ENCODE results near the gene DCC.

The DCC gene

DNA sequence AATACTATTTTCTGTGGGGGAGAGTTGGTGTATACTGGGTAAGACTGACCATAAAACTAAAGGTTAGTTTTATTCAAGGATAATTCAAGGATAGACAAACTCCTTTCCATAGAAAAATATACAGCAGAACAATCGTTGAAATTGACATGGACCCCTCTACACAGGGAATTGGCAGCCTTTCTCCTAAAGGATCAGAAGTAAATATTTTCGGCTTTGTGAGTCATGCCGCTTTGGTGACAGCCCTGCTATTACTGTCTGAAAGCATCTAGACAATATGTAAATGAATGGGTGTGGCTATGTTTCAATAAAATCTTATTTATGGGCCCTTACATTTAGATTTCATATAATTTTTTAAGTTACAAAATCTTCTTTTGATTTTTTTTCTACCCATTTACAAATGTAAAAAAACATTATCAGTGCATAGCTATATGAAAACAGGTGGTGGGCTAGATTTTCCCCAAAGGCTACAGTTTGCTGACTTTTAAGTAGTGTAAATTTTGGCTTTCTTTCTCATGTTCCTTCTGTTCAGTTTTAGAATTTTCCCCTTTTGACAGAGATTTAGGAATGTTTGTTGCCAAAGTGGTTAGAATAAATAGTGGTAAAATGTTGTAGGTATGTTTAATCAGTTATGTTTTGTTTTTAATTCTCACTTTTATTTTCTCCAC, 270.6 kb downstream of the DCC start:
- DNase-seq: no peak

DNA sequence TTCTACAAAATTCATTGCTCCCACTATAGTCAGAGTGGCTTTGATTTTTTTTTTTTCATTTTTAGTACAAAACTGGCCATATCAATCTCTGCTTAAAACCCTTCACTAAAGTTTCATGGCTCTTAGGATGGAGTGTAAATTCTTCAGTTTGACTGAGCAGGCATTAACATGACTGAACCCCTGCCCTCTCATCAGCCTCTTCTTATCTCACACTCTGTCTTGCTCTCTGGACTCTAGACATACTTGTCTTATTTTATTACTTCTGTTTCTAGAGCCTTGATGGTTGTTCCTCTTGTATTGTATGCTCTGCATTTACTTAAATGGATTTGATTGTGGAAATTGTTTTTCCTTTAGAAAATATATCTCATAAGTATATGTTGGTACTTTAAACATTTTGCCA, 272.4 kb downstream of the DCC start:
- no peak for DNase-seq

DNA sequence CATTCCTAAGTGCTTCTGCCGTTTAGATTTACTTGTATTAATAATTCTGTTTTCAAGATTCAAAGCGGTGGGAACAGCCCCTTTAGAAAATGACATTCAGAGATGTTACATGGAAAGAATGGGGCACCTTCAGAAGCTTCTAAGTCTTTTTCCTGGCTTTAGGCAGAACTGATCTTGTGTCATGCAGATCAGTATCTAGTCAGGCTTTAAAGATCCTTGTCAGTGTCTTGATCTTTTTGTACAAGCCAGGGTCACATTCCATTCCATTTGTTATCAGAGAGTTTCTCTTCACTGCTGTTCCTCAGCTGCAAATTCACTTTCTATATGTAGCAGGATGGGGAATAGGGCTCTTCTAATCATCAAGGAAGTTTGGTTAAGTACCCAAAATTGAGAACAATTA, 275.3 kb downstream of the DCC start:
- no peak for DNase-seq

DNA sequence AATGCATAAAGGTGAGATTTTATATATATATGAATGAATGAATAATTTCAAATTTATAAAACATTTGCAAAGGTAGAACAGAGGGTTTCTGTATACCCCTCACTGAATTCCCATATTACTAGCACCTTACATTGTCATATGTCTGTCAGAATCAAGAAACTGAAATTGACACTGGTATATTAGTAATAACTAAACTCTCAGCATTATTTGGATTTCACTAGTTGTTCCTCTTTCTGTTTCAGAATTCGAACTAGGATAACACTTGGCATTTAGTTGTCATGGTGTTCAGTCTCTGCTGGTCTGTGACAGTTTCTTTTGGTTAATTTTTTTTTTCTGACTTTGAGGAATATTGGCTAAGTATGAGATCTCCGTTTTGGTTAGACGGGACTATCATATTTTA, 275.9 kb downstream of the DCC start:
- DNase-seq: no peak

DNA sequence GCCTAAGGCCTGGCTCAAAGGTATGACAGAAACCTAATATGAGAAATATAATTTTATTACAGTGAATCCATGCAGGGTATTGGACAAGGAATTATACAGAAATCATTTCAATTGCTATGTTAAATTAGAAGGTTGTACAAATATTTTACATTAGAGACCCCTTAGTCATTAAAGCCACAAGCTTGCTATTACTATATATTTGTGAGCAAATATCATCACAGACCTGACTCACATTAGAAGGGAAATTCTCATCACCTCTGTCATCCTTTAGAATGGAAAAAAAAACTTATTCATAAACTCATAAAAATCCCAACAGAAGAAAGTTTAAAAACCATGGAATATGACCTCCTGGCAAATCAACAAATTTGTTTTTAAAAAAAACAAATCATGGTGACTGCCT, 277.9 kb downstream of the DCC start:
- no peak for DNase-seq

DNA sequence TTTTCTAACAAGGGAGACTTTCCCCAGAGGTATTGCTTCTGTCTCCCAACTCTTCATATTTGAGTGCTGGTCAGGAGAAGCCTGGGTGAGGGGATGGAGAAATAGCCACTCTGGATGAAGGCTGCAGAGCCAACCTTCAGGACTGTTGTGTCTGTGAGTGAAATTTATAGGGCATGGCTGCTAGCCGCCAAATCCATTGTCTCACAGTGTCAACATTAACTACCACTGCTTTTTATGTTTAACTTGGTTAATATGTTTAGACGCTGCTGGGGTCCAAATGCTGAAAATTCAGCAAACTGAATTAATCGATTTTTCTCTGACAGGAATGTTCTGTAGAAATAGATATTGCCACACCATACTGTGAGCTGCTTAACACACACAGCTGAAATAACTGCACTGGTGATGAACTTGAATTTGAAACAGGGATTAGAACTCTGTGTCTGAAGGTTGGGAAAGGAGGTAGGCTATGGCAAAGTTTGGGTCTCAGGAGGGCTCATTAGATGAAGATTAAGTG, 281.0 kb downstream of the DCC start:
- no peak for DNase-seq

DNA sequence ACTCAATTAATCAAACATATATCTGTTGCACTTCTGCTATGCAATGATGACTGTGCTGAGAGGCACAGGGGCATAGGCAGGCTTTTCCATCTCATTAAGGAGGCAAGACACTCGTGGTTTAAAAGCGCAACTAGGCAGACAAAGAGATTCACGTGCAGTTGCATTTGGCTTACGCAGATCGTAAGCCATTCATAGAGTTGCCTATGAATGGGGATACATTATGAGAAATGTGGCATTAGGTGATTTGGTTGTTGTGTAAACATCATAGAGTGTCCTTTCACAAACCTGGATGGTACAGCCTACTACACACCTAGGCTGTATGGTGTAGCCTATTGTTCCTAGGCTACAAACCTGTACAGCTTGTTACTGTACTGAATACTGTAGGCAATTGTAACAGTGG, 284.7 kb downstream of the DCC start:
- no peak for DNase-seq

DNA sequence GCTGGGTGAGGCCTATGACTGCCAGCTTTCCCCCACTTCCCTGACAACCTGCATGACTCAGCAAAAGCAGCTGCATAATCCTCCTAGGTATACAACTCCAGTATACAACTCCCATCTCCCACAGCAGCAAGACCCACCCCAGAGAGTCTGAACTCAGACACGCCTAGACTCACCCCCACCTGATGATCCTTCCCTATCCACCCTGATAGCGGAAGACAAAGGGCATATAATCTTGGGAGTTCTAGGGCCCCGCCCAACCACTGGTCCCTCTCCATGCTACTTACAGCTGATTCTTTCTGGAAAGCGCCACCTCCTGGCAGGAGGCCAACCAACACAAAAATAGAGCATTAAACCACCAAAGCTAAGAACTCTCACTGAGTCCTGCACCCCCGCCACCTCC, 296.5 kb downstream of the DCC start:
- no peak for DNase-seq

DNA sequence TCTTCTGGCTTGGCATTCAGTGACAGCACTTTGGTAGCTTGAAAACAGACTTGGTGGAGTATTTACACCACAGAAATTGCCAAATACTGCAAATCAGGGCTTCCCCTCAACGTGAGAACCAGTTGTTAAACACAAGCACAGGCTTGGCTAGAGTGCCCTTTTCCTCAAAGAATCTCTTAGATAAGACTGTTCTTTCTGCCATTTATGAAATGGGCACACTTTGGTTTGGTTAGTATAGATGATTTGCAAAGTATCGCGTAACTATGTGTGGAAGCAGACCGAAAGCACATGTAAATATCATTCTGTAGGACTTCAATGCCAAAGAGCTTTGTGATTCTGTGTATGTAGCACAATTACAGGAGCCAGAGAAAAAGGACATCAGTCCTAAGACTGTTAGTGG, 308.2 kb downstream of the DCC start:
- no peak for DNase-seq

DNA sequence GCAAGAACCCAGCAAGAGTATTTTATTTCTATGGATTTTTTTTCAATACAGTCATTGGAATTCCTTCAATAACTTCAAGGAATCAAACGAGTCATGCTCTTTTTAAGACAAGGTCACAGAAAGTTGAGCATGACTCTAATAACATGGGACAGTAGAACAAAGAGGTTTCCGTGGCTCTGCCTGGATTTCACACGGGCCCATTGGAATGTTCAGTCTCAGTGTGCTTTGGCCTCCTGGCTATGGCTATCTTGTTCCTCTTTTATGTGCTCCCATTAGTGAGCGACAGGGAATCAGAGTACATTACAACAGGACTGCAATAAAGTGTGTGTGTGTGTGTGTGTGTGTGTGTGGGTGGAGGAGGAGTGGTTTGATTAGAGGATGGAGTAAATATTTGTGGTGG, 312.4 kb downstream of the DCC start:
- DNase-seq: no peak

DNA sequence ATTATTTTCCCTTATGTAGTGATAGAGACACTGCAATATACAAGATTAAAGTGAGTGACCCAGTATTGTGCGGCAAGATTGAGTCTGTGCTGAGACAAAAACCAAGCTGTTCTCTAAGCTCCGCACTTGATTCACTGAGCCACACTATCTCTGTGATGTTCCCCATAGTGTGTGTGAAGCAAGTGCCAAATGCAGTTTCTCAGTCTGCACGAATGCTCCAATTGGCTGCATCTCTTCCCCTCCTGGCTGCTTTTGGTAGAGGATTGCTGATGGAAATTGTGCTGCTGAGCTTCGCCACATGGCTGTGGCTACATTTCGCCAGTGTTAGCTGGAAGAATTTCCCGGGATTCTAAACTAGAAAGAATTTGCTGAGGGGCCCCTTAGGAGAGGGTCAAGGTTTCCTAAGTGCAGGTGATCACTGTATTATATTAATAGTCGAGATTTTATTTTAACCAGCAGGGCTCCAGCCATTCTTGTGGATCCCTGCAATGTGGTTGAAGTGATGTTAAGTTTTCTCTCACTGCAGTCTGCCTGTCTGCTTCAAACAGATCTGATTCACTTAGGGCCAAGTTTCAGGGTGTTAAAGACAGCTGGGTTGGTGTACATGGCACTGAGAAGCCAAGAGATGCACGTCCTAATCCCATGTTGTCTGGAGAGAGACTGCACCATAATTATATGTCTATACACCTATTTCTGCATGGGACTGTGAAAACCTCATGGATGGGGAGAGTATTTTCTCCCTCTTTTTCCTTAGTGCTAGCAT, 317.2 kb downstream of the DCC start:
- DNase-seq: no peak

DNA sequence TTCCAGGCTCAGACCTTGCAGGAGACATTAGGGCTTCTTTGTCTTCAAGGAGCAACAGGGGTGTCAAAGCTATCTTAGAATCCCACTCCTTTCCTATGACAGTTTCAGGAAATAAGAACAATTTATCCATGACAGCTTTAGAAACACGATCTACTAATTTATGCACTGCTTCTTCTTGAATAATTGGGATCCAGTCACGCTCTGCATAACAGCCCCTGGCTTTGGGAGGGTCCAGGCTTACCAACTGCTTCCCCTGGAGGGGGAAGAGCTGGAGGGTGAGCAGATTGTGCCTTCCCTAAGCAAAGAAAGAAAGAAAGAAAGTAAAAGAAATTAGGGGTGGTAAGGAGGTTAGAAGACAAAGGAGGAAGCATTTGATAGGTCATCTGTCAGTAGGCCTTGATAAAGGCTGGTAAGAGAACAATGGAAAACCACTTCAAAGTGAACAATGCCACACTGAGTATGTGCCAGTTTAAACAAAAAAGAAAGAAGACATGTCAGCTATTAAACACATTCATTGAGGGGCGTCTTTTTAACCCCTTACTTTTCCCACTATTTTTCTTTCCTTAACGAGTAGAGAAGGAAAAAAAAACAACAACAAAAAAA, 327.6 kb downstream of the DCC start:
- DNase-seq: no peak

DNA sequence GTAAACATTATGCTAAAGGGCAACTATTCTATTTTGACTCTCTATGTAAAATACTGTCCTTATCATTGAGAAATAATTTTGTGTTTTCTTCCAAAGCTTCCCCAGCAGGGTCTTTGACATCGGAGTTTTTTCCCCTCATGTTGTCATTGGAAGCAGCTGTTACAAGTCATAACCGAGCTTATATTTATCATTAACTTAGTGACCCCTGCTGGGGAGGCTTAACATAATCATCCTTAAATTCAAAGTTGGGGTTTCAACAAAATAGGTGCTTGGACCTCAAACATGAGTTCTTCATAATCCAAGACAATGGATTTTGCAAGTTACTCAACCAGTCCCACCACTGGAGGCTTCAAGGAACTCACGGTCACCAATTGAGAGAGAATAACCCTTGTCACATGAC, 330.9 kb downstream of the DCC start:
- no peak for DNase-seq

DNA sequence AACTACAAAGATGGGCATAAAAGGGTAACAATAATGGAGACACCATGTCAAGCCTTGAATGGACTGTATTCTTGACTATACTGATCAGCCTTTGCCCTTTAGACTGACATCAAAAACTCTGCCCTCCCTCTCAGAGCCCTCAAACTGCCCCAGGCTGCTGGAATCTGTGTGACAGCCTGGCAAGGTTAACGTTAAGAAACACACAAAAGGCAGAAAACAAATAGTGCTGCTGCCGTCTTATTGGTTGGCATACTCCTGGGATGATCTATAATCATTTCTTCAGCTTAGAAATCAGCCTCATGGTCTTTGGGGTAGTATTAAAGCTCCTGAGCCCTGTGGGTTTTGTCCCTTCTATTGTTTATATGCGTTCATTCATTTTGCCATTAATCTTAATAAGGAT, 338.0 kb downstream of the DCC start:
- no peak for DNase-seq

DNA sequence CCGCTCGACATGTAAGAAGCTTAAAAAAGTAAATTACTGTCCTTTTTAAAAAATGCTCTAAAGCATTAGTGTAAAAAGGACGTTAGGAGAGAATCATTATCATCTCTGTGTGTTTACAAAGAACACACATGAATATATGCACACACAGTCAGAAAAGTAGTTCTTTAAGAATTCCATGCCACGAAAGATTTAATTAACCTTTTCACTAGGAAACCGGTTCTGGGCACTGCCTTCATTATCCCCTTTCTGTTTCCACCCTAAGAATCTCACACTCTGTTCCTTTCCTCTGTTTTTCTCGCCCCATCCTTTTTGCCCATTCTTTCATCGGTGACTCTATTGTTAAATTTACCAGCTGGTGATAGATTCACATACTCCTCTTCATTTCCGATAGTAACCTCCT, 338.6 kb downstream of the DCC start:
- no peak for DNase-seq

DNA sequence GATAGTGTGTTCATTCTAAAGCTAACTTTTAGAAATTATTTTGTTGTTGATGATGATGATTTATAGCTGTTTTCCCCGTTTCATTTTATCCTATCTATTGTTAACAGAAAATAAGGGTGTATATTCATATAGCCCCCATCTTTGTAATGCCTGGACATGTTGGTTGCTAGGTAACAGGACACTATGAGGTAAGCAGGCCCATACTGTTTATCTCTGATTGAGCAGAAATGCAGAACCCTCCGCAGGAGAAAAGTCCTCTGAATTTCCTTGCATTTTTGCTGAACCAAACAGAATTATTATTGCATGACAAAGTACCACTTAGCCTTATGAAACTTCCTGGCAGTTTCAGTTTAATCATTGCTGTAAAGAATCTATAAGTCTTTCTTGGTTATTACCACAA, 339.4 kb downstream of the DCC start:
- no peak for DNase-seq

DNA sequence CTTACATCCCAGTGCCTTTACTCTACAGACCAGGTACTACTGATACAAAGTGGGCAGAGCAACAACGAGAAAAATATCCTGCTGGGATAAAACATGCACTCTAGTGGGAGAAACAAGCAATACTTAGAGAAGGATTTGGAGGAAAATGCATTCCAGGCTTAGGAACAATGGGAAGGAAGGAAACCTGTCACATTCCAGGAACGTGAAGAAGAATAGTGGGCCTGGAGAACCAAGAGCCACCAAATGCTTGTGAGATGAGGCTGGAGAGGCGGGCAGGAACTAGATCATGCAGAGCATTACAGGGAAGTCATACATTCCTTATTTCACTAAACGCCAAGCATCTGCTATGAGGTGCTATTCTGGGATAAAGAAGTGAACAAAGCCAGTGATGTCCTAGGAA, 342.3 kb downstream of the DCC start:
- DNase-seq: no peak

DNA sequence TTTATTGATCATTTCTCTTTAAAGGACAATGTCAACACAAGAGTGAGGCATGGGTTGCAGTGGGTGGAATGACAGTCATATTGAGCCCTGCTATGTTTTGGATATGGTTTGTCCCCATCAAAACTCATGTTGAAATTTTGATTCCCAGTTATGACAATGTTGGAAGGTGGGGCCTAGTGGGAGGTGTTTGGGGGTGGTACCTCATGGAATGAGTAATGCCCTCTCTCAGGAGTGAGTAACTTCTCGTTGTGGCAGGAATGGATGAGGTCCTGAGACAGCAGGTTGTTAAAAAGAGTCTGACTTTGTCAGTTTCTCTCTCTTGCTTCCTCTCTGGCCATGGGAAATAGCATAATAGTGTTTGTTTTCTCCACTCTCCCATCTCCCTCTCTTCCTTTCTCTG, 345.3 kb downstream of the DCC start:
- no peak for DNase-seq

DNA sequence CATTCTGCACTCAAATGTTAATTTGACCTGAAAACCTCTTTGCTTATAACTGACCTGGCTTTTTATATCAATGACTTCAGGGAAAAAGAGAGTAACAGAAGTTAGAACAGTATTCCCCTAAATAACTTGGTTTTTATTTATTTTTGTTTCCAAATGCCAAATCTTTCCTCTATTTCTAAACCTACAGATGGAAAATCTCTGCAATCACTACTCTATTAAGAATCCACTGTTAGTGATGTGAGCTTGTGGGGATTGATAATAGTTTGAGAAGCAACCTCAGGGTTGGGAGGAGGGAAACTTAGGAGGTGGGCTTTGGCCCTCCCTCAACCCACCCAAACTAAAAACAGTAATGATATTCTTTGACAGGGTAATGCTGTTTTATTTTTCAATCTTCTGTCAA, 351.8 kb downstream of the DCC start:
- DNase-seq: no peak

DNA sequence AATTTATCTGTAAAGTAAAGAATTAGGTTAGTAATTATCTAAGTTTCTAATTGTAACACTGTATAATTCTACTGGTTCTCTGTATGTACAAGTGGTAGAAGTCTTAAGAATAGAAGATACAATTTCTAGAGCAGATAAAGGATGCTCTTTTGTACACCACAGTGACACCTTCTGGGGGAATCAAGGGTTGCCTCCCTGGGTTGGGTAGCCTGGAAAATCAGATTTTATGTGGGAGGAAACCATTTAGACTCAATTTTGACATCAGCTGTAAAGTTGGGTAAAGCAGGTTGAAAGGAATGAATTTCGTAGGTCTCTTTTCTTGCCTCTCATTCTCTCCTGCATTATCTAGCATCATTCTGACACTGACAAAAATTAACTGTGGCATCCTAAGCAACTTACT, 354.8 kb downstream of the DCC start:
- DNase-seq: no peak

DNA sequence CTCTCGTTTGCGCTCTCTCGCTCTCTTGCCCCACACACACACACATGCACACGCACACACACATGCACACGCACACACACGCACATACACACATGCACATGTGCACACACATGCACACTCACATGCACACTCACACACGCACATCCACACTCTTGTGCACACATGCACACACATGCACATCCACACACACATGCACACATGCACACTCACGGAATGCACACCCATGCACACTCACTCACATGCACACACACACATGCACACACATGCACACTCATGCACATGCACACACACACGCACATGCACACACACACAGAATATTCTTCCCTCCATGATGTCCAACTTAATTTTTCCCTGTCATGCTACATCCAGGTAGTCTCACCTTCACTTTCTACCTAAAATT, 360.1 kb downstream of the DCC start:
- no peak for DNase-seq

DNA sequence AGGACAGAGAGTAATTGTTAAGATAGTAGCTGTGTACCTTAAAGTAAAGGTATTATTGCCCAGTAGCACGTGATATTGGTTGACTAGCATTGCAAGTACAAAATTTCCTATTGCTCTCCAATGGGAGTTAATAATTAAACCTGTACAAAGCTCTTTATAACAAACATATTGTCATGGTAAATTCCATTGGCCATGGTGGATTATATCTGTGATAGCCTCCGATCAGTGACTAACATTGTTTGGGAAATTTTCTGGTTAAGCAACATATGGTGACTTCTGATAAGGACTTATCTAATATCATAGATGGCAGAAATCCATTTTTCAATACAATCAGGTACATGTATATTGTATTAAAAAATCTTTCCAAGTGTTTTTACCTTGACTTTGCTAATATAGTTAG, 360.8 kb downstream of the DCC start:
- no peak for DNase-seq

DNA sequence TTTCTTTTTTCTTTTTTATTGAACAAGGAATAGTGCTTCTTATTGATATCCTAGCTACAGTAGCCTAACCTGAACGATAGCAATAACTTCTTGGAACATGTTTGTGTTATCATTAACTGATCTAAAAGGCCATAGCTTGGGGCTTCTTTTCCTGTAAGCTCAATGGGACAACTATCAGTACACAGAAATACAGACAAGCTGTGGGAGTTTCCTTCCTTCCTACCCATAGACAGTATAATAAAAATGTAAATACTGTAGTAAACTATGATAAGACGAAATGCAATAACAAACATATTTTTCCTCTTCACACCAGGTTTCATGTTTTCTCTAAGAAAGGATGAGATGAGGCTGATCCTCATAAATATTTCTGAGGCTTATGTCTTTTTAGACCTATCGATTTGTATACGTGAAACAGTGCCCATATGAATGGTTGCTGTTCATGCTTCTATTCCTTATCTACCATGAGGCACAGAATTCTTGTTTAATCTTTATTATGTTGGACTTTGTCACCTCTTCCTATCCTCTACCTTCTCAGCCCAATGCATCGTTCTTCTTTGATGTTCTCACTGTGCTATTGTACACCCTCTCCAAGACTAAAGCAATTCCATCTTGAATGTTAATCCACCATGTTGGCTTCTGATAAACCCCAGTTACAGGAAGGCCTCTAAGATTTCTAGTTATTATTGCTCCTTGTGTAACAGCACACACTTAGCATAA, 361.4 kb downstream of the DCC start:
- no peak for DNase-seq

DNA sequence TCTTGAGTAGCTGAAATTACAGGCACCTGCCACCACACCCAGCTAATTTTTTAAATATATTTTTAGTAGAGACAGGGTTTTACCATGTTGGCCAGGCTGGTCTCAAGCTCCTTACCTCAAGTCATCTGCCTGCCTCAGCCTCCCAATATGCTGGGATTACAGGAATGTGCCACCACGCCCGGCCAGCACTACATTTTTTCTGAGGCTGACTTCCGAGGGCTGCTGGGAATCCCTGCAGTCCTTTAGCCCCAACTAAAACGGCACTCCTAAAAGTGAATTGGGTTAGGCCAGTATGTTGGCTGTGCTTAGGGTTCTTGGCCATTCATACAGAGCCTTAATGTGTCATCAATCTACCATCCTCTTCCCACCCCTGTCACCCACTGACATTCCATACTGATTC, 375.4 kb downstream of the DCC start:
- DNase-seq: no peak
